ENCODE measurements around the gene PDE4D. TPM values are rescaled to one million over a fixed set of nuclear protein-coding genes. Genes with fewer than 3 reads are reported as not detected.

PDE4D gene
- total RNA-seq, 1 experiment from 2014 or later: 2.1 TPM

- no peak for DNase-seq
- no peak overlapping the region for H2AFZ ChIP-seq (ENCODE audit: low read length)
- no peaks in the 10 kb centered on the region for H3K4me1 Mint-ChIP-seq
- H3K14ac ChIP-seq (ENCODE audit: insufficient read depth, low read length): no peak overlapping the region
- H2BK20ac ChIP-seq (ENCODE audit: low read depth, low read length, poor library complexity, severe bottlenecking): no peak overlapping the region
- H3K27ac Mint-ChIP-seq: no peak overlapping the region
- no peak overlapping the region for H3K27ac ChIP-seq (ENCODE audit: insufficient read length, low read depth, low read length)
- no peaks in the 10 kb centered on the region for H4K20me1 ChIP-seq (ENCODE audit: control insufficient read depth, insufficient read depth, insufficient read length)
- no peaks in the 10 kb centered on the region for H3K79me1 ChIP-seq (ENCODE audit: insufficient read depth, low read depth, low read length, poor library complexity, severe bottlenecking)
- no peak overlapping the region for H2BK120ac ChIP-seq (ENCODE audit: low read depth, low read length, poor library complexity, severe bottlenecking)
- H3T11ph ChIP-seq (ENCODE audit: low read length): no peak overlapping the region
- no peaks in the 10 kb centered on the region for H3K36me3 Mint-ChIP-seq (ENCODE audit: insufficient read depth in 1 of 3, low read depth in 3 of 3)
- no peak overlapping the region for H2BK5ac ChIP-seq (ENCODE audit: insufficient read length, low read length)
- no peak overlapping the region for H4K91ac ChIP-seq (ENCODE audit: insufficient read length, low read depth, low read length)
- H3K4me2 ChIP-seq (ENCODE audit: insufficient read depth, insufficient read length, low read length): no peak overlapping the region
- H3K27me3 ChIP-seq (ENCODE audit: insufficient read depth, low read length): no peaks in the 10 kb centered on the region
- no peak overlapping the region for H2BK15ac ChIP-seq (ENCODE audit: low read depth, low read length)
- H3K56ac ChIP-seq (ENCODE audit: insufficient read length, low read depth, low read length): no peak overlapping the region
- H3K9me3 ChIP-seq (ENCODE audit: control insufficient read depth, low read depth, low read length): no peaks in the 10 kb centered on the region
- H3K9ac ChIP-seq (ENCODE audit: extremely low read depth, insufficient read length, low read length): no peak overlapping the region
- no peak for TF ChIP-seq CTCF (conservative IDR thresholded peaks at IDR 0.05)
- H3K23ac ChIP-seq (ENCODE audit: insufficient read length, low read depth, low read length): no peak overlapping the region
- no peak overlapping the region for H3K4ac ChIP-seq (ENCODE audit: low read depth, low read length)
- H4K8ac ChIP-seq (replicated peaks; ENCODE audit: insufficient read length, low read depth, low read length): no peak overlapping the region
- H3K4me1 ChIP-seq (ENCODE audit: insufficient read depth, low read length): no peaks in the 10 kb centered on the region
- H3K23me2 ChIP-seq (ENCODE audit: insufficient read length, low read depth, low read length, poor library complexity, severe bottlenecking): no peaks in the 10 kb centered on the region
- no peaks in the 10 kb centered on the region for H3K27me3 Mint-ChIP-seq (ENCODE audit: low read depth)
- H3K79me2 ChIP-seq (ENCODE audit: insufficient read depth, low read length): no peaks in the 10 kb centered on the region
- no peak overlapping the region for H2AK5ac ChIP-seq (ENCODE audit: insufficient read length, low read length)
- H3K18ac ChIP-seq (ENCODE audit: insufficient read length, low read depth, low read length): no peak overlapping the region
- H3K9me3 Mint-ChIP-seq: no peaks in the 10 kb centered on the region
- H3K4me3 Mint-ChIP-seq: no peak overlapping the region
- no peak overlapping the region for H4K5ac ChIP-seq (ENCODE audit: insufficient read length, low read depth, low read length)
- no peak overlapping the region for H2BK12ac ChIP-seq (ENCODE audit: insufficient read length, low read depth, low read length)
Measured at GRCh38 chr5:59504043-59504442, 389.5 kb downstream of the PDE4D start.
